RKO (cell line): ENCODE measurements around the gene NR2F1-AS1.

Experiments
- DNase-seq: peaks from one replicate; pipeline ENCODE4 v3.0.0-alpha.2; 2016; ENCODE audit warnings: low spot score

Gene NR2F1-AS1

DNA sequence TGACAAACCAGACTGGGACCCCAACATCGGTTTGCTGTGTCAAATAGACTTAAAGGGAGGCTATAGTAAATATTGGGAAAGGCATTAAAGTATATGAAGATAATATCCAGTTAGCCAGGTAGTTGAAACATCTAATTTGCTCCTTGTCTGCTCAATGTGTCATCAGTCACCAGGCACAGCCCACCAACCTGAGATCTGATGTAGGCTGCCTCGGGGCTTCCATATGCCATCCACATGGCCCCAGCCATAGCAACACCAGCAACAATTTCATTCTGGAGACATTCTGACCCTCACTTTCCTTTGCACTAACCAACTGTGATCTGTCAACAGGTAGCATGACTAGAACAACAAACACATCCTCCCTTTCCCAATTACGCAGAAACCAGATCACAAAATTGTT lies 196.0 kb downstream of the NR2F1-AS1 start:
- no peak for DNase-seq

DNA sequence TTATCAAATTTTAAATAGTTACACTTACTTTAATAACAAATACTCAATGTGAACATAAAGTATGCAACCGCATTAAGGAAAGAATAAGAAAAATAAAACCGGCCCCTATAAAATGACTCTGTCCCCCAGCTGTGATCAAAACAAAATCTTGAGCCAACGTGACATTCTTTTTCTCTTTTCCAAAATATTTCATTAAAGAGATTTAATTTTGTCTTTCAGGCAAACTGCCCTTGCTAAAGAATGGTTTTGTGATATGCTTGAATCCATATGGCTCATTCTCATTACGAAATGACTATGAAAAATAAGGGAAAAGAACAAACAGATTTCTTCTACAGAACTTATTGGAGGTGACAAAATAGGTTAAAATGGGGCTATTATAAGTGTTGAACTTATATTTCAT lies 197.0 kb downstream of the NR2F1-AS1 start:
- no peak for DNase-seq

DNA sequence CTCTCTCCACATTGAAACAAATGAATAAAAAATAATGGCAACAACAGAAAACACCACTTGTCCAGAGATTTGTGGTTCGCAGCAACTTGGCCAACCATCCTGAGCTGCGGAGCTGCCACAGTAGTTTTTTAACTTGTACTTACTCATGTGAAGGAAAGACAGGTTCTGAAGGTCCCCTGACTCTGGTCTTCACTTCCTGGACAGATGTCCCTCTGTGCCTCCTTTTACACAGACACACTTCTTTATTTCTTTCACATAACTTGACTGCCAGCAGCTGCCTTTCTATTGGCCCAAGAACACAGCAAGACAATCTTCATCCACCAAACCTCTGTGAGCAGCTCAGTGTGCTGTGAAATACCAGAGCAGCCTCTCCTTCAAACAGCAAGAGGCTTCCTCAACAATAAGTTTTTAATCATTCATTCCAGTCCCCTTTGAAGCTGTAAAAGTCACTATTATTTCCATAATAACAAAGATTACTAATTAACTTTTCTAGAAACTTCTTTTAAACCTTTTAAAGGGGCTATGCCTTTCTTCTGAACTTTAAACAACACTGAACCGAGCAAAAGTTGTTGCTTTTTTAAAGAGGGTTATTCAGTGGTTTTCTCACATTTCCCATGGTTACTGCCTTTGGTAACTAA lies 198.7 kb downstream of the NR2F1-AS1 start:
- DNase-seq = no peak

DNA sequence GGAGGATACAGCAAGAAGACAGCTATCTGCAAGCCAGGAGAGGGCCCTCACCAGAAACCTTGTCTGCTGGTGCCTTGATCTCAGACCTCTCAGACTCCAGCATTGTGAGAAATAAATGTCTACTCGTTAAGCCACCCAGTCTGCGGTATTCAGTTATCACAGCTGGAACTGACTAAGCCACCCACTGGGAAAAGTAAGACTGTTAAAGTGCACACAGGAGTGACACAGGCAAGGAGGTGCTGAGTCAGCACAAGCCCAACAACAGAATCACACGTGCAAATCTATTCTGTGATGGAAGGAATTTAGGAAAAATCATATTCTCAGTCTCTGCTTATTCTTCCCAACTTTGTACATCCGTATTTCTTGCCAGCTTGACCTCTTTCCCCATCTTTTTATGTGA lies 200.0 kb downstream of the NR2F1-AS1 start:
- peak; percentile 51 for DNase-seq

DNA sequence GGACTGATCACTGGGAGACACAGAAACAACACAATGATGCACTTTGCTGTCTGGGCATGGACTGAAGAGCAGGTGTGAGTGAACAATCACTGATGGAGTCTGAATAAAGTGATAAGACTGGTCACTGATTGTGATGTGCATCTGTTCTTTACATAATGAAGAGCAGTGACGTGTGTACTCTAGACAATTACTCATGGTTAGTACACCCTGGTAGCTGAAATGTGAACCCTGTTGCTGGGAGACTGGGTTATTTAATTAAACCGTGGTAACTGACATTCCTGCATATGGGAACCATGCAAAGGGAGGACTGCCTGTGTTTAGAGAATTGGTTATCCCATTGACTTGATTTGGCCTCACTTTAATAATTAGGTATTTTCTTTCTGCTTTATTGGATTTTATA lies 202.9 kb downstream of the NR2F1-AS1 start:
- peak; percentile 73 for DNase-seq

DNA sequence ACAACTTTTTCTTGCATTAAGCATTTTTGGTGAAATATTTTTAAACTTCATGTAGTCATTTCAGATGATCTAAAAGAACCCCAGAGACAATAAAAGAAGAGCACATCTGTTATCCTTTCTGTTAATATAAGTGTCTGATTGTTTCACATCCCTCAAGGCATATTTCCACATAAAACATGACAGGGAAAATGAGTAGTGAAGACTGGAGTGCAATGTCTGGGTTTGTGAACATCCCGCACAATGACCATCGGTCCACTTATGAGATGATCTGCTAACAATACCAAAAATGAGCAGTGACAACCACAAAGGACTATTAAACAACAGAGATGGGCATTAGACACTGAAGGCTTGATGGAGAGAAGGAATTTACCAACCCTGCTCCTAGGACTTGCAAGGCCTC lies 209.1 kb downstream of the NR2F1-AS1 start:
- DNase-seq = no peak

DNA sequence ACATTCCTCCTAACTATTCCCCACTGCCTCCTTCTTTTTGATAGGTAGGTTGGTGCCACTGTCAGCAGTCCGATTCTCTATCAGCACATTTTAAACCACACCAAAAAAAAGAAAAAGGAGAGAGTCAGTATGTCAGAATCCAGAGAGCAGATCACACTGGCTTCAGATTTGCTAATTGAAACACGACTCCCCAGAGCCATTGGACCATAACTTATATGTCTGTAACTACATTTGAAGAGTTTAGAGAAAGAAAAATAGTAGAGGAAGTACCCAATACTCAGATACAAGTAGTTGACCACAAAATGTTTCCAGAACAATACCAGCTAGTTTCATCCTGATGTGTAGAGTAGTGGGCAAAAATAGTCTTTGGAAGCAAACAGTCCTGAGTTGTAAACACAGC lies 216.6 kb downstream of the NR2F1-AS1 start:
- DNase-seq = no peak

DNA sequence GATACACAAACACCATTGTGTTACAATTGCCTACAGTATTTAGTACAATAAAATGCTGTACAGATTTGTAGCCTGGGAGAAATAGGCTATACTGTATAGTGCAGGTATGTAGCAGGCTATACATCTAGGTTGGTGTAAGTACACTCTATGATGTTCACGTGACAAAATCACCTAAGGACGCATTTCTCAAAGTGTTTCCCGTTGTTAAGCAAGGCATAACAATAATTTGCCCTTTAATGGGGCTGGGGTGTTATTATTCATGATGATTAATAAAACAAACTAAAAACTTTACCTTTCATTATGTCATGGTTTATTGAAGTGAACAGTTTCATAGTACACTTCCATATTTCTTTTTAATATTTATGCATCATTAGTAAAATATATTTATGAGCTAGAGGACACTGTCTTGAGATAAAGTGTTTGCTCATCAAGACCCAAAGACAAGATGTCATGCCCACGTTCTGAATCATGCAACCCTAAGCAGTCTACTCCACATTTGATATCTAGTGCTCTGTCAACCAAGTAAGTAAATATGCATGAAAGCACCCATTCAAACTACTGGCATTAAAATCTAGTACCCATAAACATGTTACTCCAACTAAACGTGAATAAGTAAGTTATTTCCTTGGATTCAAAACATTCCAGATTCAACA lies 220.5 kb downstream of the NR2F1-AS1 start:
- DNase-seq = no peak

DNA sequence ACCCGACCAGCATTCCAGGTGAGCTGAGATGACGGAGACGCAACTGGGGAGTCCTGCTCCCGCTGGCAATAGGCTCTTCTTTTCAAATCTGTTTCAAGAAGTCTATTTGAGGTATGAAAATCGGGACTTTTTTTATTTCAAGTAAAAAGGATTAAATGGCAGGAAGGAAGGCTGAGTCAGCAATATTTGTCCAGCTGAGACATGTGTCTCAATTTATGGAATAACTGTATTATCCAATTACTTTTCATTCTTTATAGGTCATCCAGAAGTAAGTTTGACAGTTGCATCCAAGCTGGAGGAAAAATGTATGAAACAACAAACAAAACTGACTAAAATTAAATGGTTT lies 221.1 kb downstream of the NR2F1-AS1 start:
- DNase-seq = no peak
